ENCODE data around the gene ERP29.

DNA sequence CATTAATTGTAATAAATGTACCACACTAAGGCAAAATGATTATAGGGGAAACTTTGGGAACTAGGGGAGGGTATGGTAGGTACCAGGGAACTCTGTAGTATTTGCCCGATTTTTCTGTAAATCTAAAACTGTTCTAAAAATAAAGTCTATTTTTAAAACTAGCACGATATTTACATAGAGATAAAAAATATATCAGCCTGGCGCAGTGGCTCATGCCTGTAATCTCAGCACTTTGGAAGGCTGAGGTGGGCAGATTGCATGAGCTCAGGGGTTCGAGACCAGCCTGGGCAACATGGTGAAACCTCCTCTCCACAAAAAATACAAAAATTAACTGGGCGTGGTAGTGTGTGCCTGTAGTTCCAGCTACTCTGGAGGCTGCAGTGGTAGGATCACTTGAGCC lies 32.6 kb upstream of the ERP29 start:
- TF ChIP-seq, protein P1, sequence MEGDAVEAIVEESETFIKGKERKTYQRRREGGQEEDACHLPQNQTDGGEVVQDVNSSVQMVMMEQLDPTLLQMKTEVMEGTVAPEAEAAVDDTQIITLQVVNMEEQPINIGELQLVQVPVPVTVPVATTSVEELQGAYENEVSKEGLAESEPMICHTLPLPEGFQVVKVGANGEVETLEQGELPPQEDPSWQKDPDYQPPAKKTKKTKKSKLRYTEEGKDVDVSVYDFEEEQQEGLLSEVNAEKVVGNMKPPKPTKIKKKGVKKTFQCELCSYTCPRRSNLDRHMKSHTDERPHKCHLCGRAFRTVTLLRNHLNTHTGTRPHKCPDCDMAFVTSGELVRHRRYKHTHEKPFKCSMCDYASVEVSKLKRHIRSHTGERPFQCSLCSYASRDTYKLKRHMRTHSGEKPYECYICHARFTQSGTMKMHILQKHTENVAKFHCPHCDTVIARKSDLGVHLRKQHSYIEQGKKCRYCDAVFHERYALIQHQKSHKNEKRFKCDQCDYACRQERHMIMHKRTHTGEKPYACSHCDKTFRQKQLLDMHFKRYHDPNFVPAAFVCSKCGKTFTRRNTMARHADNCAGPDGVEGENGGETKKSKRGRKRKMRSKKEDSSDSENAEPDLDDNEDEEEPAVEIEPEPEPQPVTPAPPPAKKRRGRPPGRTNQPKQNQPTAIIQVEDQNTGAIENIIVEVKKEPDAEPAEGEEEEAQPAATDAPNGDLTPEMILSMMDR (conservative IDR thresholded peaks at IDR 0.05; ENCODE audit: low read depth, low read length): no peak
- TF ChIP-seq EZH2 (IDR thresholded peaks at IDR 0.05; ENCODE audit: low read length, unreplicated experiment): no peak
- TF ChIP-seq EZH2phosphoT487 (IDR thresholded peaks at IDR 0.05; ENCODE audit: borderline replicate concordance, low read length): no peak

All from PC-3 (cell line).